HL-60 (cell line): ENCODE results near the gene AUP1.

Experiments
- TF ChIP-seq, protein P1 (sequence below): IDR thresholded peaks from one replicate; pipeline ENCODE4 v1.5.1; 2011; ENCODE audit warnings: low read length, control low read depth, inconsistent platforms; ENCODE audit not compliant: insufficient read depth
- TF ChIP-seq, protein P2 (sequence below): IDR thresholded peaks from 2 replicates; pipeline ENCODE4 v1.6.1; 2012; ENCODE audit warnings: low read depth; ENCODE audit not compliant: insufficient replicate concordance

DNA sequence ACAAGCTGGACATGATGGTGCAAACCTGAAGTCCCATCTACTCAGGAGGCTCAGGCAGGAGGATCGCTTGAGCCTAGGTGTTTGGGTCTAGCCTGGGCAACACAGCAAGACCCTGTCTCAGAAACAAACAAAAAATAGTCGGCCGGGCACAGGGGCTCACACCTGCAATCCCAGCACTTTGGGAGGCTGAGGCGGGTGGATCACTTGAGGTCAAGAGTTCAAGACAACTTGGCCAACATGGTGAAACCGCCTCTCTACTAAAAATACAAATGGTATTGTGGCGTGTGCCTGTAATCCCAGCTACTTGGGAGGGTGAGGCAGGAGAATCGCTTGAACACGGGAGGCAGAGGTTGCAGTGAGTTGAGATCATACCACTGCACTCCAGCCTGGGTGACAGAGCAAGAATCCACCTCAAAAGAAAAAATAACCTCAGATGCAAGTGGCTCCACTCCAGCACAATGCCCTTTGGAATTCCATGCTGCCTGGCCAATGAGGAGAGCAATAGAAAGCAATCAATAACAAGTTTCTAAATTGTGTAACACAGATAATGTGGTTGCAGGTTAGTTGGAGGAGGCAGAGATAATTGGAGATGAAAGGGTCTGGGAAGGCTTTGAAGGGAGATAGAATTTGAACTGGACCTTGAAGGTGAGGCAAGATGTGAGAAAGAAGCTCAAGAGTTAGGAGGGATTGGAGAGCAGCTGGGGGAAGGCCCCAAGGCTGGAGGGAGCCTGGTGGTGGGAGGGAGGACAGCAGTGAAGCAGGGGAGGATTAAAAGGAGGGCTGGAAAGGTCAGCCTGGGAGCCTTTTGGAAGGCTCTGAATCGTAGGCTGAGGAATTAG, 40.6 kb downstream of the AUP1 start:
- TF ChIP-seq, protein P1, sequence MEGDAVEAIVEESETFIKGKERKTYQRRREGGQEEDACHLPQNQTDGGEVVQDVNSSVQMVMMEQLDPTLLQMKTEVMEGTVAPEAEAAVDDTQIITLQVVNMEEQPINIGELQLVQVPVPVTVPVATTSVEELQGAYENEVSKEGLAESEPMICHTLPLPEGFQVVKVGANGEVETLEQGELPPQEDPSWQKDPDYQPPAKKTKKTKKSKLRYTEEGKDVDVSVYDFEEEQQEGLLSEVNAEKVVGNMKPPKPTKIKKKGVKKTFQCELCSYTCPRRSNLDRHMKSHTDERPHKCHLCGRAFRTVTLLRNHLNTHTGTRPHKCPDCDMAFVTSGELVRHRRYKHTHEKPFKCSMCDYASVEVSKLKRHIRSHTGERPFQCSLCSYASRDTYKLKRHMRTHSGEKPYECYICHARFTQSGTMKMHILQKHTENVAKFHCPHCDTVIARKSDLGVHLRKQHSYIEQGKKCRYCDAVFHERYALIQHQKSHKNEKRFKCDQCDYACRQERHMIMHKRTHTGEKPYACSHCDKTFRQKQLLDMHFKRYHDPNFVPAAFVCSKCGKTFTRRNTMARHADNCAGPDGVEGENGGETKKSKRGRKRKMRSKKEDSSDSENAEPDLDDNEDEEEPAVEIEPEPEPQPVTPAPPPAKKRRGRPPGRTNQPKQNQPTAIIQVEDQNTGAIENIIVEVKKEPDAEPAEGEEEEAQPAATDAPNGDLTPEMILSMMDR: no peak
- TF ChIP-seq, protein P2, sequence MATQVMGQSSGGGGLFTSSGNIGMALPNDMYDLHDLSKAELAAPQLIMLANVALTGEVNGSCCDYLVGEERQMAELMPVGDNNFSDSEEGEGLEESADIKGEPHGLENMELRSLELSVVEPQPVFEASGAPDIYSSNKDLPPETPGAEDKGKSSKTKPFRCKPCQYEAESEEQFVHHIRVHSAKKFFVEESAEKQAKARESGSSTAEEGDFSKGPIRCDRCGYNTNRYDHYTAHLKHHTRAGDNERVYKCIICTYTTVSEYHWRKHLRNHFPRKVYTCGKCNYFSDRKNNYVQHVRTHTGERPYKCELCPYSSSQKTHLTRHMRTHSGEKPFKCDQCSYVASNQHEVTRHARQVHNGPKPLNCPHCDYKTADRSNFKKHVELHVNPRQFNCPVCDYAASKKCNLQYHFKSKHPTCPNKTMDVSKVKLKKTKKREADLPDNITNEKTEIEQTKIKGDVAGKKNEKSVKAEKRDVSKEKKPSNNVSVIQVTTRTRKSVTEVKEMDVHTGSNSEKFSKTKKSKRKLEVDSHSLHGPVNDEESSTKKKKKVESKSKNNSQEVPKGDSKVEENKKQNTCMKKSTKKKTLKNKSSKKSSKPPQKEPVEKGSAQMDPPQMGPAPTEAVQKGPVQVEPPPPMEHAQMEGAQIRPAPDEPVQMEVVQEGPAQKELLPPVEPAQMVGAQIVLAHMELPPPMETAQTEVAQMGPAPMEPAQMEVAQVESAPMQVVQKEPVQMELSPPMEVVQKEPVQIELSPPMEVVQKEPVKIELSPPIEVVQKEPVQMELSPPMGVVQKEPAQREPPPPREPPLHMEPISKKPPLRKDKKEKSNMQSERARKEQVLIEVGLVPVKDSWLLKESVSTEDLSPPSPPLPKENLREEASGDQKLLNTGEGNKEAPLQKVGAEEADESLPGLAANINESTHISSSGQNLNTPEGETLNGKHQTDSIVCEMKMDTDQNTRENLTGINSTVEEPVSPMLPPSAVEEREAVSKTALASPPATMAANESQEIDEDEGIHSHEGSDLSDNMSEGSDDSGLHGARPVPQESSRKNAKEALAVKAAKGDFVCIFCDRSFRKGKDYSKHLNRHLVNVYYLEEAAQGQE: no peak
